ENCODE results near the gene LRRC3.

LRRC3 gene

DNA sequence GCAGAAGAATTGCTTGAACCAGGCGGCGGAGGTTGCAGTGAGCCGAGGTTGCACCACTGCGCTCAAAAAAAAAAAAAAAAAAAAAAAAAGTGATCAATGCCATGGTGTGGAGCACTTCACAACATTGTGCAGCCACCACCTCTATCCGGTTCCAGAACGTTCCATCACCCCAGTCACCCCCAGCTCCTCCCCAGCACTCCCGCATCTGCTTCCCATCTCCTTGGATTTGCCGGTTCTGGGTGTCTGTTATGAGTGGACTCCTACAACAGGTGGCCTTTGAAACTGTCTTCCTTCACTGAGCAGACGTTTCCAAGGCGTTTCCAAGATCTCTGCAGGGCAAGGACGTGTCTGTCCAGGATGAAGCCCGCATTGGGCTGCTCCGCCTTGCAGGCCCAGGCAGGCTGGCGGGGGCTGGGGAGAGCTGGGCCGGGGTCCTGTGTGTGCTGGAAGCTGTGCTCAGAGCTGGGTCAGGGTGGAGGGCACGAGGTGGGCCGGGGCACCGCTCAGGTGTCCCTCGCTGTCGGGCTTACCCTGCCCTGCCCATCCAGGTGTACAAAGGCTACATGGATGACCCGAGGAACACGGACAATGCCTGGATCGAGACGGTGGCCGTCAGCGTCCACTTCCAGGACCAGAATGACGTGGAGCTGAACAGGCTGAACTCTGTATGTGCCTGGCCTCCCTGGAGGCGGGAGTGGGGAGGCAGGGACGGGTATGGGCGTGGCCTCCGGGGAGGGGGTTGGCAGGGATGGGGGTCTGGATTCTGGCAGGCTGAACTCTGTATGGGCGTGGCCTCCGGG, 14.9 kb upstream of the LRRC3 start:
- DNase-seq = no peak

DNA sequence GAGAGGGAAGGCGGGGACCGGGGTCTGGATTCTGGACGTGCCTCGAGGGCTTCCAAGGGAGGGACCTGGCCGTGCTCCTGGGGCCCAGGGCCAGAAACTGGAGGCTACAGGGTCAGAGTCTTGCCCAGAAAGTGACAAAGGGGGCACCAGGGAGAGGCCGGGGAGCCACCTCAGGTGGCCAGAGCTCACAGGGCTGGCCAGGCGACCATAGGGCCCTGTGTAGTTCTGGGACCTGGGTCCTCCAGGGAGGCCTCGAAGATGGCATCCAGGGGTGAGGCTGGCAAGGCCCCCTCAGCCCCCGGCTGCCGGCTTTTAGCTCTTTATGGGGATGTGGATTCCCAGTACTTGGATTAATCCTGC, 14.3 kb upstream of the LRRC3 start:
- no peak for DNase-seq

DNA sequence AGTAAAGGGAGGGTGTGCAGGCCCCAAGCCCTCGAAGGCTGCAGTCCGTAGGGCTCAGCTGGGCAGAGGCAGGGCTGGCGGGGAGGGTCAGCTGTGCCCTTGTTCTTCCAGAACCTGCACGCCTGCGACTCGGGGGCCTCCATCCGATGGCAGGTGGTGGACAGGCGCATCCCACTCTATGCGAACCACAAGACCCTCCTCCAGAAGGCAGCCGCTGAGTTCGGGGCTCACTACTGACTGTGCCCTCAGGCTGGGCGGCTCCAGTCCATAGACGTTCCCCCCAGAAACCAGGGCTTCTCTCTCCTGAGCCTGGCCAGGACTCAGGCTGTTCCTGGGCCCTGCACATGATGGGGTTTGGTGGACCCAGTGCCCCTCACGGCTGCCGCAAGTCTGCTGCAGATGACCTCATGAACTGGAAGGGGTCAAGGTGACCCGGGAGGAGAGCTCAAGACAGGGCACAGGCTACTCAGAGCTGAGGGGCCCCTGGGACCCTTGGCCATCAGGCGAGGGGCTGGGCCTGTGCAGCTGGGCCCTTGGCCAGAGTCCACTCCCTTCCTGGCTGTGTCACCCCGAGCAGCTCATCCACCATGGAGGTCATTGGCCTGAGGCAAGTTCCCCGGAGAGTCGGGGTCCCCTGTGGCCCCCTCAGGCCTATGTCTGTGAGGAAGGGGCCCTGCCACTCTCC, 13.6 kb upstream of the LRRC3 start:
- no peak for DNase-seq

DNA sequence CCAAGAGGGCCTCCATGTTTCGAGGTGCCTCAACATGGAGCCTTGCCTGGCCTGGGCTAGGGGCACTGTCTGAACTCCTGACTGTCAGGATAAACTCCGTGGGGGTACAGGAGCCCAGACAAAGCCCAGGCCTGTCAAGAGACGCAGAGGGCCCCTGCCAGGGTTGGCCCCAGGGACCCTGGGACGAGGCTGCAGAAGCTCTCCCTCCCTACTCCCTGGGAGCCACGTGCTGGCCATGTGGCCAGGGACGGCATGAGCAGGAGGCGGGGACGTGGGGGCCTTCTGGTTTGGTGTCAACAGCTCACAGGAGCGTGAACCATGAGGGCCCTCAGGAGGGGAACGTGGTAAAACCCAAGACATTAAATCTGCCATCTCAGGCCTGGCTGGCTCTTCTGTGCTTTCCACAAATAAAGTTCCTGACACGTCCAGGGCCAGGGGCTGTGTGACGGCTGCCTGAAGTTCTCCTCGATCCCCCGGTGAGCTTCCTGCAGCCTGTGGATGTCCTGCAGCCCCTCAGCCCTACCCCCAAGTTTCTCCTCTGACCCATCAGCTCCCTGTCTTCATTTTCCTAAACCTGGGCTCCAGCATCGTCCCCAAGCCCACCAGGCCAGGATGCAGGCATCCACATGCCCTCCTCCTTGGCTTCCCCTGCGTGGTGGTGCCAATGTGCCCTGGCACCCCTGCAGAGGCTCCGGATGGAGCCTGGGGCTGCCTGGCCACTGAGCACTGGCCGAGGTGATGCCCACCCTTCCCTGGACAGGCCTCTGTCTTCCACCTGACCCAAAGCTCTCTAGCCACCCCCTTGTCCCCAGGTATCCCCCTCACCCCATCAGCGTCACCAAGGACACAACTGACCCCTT, 12.8 kb upstream of the LRRC3 start:
- DNase-seq = no peak

DNA sequence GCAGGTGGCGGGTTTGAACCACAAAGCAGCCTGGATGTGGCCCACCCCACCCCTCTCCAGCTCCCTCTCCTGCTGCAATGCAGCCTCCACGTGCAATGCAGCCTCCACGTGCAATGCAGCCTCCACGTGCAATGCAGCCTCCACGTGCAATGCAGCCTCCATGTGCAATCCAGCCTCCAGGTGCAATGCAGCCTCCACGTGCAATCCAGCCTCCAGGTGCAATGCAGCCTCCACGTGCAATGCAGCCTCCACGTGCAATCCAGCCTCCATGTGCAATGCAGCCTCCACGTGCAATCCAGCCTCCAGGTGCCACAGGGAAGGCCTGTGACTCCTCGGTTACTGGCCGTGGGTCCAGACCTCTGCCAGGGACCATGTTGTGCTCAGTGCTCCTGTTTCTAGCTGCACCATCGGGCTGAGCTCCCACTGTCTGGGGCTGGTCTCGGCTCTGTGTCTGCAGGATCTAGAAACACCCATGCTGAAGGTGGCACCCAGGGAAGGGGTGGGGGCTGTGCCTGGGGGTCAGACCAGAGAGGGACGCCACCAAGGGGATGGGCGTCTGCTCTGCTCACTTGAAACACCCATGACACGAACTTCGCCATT, 11.9 kb upstream of the LRRC3 start:
- no peak for DNase-seq

DNA sequence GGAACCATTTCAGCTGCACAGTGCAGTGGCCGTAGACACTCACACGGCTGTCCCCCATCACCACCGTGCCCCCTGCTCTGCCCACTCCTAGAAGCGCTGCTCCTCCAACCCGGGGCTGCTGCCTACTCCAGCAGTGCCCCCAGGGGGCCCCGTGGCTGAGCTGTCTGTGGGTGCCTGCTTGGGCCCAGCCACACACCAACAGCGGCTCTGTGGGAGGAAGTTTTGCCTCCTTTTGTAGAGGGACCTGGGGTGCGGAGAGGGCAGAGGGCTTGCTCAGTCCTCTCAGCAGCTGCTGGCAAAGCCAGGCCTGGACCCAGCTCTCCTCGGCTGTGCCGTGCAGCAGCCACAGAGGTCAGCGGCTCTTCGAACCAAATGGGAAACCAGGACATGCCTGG, 11.4 kb upstream of the LRRC3 start:
- DNase-seq = no peak

DNA sequence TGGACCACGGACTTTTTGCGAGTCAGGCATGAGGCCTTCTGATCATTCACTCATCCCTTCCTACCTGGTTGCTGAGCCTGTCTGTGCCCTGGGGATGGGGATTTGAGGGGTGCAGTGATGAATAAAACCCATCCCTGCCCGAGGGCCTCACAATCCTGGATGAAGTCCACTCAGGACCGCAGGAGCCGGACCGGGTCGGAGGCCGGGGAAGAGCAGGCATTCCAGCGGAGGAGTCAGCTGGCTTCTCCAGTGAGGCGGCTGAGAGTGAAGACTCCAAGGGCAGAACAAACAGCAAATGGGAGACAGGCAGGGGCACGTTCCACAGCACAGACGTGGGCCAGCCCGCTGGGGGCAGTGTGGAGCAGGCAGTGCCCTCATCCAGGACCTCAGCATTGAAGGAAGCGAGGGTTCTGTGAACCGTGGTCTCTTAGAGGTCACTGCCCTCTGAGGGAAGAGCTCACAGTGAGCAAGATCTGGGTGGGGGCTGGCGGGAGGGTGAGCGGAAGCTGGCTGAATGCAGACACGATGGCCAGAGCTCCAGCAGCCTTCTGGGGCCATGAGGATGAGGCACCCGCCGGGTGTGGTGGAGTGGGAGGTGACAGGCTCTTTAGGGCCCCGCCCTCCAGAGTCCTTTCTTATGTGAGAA, 10.9 kb upstream of the LRRC3 start:
- DNase-seq = no peak

DNA sequence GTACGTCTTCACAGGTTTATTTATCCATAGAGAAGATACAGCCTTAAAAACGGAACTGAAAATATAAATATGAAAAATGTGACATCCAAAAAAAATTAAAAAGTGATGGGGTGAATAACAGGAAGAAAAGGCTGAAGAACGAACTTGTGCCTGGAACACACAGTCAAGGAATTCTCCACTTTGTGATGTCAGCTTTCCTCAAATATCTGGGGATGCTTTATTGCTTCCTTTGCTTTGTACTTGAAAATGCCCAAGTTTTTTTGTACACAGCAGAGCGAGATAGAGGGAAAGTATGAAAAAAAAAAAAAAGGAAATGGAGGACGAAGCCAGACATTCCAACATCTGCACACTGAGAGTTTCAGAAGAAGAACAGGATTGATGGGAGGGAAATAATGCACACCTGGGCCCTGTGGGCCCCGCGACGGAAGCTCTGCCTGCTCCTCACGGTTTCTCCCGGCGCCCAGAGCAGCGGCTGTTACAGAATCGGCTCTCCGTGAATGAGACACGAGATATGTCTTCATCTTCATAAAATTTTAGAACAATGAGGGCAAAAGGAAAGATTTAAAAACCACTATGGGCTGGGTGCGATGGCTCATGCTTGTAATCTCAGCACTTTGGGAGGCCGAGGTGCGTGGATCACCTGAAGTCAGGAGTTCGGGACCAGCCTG, 10.0 kb upstream of the LRRC3 start:
- DNase-seq = no peak

DNA sequence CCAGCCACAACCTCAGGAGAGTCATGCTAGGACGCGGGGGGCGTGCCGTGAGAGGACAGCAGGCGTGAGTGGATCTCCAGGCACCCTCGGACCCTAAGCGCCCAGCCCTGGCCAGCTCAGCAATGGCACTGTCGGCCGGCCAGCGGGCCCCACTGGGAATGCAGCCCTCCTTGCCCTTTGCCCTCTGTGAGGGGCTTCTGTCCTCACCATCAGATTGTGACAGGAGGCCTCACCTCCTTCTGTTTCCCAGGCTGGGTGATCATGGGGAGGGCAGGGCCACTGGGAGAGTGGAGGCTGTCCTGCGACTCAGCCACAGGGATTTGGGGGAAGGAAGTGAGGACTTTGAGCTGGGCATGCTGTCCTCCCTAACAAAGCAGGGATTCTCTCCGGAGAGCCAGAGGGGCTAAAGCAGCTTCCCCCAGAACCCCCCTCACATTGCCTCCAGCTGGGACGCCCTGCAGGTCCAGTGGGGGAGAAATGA, 6.6 kb upstream of the LRRC3 start:
- DNase-seq = no peak

DNA sequence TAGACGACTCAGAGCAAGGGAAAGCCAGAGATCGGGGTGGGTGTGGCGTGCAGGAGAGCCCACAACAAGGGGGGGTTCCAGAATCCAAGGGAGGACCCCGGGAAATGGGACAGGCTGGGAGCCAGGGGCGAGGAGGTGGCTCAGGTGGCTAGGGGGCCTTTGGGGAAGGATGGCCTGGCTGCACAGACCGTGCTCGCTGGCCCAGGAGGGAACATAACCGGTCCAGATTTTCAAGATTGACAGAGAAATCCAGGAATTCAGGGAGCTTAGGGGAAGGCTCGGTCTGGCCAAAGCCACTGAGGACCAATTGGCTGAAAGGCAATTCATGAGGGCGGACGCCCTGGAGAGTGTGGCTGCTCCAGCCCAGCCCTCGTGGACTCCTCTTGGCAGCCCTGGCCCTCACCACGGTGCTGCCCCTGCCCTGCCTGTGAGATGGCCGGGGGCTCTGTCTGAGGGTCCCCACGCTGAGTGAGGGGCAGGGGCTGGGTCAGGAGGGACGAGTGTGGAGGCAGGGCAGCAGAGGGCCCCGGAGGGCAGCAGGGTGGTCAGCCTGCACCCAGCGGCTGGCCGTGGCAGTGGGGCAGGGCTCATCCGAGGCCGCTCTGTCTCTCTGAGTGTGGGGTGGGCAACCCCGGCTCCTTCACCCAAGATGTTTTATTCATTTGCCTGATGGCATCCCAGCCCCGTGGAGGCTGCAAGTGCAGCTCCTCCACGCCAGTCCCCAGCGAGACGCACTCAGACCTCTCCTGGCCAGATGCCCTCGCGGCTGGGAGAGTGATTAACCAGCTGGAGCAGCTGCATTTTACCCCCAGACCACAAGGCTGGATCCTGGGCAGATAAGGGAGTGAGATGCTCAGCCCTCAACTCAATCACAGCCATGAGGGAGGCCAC, 5.6 kb upstream of the LRRC3 start:
- DNase-seq = no peak

DNA sequence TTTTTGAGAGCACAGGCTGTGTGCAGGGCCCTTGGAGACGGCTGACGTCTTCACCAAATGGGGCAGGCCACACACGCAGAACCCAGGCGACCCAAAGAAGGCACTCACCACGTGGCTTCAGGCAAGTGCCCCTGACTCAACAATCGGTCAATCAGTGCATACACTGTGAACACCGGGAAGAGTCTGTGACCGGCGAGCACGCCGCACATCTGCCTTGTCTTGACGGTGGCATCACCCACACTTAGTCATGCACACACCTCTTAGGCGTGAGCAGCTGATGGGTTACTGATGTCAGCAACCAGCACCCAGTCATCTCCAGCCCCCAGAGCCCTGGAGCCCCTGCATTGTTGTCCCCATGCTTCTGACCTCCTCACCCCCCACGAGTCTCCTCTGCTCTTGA, 4.9 kb upstream of the LRRC3 start:
- DNase-seq = no peak

DNA sequence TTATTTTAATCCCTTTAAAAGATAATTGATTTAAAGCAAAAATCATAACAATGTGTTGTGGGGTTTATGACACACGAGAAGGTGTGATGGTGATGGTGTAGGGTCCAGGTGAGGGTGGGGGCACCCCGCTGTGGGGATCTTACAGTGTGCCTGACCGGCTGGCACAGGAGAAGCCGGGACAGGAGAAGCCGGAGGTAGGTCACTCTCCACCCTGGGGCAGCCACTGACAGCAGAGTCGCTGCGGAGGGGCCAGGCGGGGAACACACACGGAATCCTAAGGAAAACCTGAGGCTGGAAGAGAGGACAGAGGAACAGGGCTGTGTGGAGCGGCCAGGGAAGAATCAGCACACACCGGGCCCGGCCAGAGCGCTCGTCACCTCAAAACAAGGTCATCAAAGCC, 4.3 kb upstream of the LRRC3 start:
- DNase-seq = no peak

DNA sequence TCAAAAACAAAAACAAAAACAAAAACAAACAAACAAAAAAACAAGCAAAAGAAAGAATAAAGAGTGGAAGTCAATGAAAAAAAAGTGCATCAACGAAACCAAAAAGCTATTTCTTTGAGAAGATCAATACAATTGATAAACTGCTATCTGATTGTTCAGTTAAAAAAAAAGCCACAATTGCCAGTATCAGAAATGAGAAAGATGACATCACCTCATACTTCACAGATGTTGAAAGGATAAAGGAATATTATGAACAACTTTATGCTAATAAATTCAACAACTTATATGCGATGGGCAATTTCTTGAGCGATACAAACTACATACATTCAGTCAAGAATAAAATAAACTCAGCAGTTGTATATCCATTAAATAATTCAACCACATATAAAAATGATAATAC, 2.2 kb upstream of the LRRC3 start:
- DNase-seq = no peak

DNA sequence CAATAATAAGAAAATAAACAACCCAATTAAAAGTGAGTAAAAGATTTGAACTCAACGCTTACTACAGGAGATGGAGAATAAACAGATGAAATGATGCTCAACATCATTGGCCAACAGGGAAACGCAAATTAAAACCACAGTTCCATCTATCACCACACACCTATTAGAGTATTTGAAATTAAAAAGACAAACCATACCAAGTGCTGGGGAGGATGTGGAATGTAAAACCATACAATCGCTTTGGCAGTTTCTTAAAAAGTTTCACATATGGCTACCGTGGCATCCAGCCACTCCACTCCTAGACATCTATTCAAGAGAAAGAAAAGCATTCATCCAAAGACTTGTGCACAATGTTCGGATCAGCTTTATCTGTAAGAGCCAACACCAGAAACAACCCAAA, 1.3 kb upstream of the LRRC3 start:
- no peak for DNase-seq

DNA sequence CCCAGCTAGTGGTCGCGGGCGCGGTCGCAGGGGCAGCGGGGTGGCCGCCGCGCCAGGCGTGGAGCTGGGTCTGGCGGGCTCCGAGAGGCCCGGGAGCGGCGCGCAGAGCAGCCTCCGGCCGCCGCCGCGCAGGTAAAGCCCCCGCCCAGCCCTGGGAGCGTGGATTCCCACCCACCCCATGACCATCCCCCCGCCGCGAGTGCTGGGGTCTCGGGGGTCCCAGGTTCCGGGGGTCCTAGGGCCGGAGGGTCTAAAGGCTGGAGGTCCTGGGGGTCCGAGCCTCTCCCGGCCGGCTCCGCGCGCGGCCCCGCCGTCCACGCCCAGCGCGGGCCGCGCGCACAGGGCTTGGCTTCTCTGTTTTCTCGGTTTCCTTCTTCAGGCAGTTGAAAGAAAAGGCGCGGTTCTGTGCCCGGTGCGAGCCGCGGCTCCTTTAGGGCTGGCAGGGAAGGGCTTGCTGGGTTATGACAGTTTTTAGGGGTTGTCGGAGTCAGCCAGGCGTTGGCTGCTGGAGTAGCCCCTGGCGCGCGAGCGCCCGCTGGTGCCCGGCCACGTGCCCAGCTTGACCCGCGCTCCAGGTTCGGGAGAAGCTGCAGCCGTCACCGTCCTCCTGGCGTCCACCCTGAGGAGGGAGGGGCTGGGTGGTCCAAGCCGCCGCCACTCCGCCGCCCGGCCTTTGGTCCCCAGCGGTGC, 359 bp downstream of the LRRC3 start:
- peak; percentile 19 for DNase-seq

DNA sequence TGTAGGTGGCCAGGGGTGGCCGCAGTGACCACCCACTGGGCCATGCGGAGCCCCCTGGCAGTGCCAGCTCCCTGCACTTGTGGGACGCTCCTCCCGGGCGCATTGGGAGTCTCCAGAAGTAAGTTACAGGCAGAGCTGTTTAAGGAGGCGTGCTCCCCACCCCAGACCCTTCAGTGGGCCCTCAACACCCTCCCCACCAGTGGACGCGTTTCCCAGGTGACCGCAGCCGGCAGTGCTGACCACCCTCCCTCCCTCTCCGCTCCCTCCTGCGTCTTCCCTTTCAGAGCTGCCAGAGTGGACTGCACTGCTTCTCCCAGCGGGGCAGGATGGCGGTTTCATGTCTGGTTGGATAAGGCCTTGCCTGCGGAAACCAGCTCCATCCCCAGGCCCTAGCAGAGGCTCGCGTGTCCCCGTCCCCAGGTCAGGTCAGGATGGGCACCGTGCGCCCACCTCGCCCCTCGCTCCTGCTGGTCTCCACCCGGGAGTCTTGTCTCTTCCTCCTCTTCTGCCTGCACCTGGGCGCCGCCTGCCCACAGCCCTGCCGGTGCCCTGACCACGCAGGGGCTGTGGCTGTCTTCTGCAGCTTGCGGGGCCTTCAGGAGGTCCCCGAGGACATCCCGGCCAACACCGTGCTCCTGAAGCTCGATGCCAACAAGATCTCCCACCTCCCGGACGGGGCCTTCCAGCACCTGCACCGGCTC, 1.1 kb downstream of the LRRC3 start:
- no peak for DNase-seq

DNA sequence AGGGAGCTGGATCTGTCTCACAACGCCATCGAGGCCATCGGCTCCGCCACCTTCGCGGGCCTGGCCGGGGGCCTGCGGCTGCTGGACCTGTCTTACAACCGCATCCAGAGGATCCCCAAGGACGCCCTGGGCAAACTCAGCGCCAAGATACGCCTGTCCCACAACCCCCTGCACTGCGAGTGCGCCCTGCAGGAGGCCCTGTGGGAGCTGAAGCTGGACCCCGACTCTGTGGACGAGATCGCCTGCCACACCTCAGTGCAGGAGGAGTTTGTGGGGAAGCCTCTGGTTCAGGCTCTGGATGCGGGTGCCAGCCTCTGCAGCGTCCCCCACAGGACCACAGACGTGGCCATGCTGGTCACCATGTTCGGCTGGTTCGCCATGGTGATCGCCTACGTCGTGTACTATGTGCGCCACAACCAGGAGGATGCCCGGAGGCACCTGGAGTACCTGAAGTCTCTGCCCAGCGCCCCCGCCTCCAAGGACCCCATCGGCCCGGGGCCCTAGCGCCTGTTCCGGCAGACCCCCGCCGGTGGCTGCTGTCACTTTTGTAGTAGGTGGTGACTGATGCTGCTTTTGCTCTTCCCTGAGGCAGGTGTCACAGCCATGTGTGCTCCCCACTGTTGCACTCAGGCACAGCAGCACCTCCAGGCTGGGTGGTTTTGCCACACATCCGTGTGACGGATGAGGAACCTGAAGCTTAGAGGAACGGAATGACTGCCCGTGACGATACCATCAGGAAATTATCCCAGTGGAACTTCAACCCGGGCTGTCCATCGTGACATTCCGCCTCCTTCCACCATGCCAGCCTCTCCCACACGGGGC, 1.8 kb downstream of the LRRC3 start:
- DNase-seq = no peak

DNA sequence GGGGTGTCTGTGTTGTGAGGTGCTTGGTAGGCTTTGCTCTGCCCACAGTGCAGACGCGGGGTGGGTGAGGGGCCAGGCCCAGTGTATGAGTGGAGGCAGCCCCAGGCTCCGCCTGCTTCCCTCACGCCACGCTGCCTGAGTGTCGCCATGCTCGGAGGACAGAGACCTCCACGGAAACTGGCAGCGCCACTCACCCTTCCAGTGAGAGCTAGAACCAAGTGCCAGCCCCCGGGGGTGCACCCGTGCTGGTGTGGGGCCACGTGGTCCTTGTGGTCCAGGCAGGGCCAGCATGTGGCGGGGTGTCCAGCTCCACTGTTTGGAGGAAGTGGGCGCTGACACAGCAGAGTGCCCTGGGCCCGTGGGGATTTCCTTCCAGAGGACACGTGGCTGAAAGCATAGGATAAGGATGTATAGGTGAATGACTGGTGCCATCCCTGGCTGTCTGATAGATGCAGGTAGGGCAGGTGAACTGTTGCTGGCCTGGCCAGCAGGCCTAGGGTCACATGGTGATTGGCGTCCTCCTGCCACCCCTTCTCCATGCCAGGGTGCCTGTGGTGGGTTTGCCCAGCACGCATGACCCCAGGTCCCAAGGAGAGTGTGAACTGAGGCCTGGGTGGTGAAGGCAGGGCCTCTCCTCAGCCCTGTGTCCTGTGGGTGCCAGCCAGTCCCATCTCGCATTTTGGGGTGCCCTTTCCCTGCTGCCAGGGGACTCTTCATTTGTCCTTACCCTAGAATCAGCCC, 3.8 kb downstream of the LRRC3 start:
- DNase-seq = no peak

All from DMS79 treated with DMSO at 0.1 percent for 48 hours (cell line).